HEK293 (cell line): Measurements from ENCODE around the gene SNCAIP.

Experiments used
- CTCF ChIP-seq: fragments of 450-650 bp; formaldehyde crosslinking; IDR thresholded peaks from 2 replicates; pipeline ENCODE4 v1.5.1; 2016; ENCODE audit warnings: missing biosample characterization, missing genetic modification characterization
- SETDB1 ChIP-seq: IDR thresholded peaks from one replicate; pipeline ENCODE4 v1.6.1; 2017; ENCODE audit warnings: mild to moderate bottlenecking, low read length, moderate library complexity, mixed read lengths; ENCODE audit not compliant: insufficient read length
- ZNF677 ChIP-seq: fragments of 450-650 bp; IDR thresholded peaks from 2 replicates; pipeline ENCODE4 v1.5.0; 2018; ENCODE audit warnings: missing biosample characterization, mild to moderate bottlenecking, missing genetic modification characterization, moderate library complexity

GRCh38 chr5:122494109-122494508 lies 182.1 kb downstream of the SNCAIP start:
- no peak for TF ChIP-seq SETDB1
- no peak for TF ChIP-seq ZNF677
- no peak for TF ChIP-seq CTCF (tag by site-specific recombination)
